ENCODE results near the gene ZNF716. TPM values are rescaled to one million over a fixed set of nuclear protein-coding genes. Genes with fewer than 3 reads are reported as not detected.

ZNF716 gene
- total and polyA plus RNA-seq, 2 donors from 2014 or later, result not detected

GRCh38 chr7:57424515-57425238, 25.3 kb upstream of the ZNF716 start:
- FAIRE-seq (no peak), DNase-seq (no peak)
- intact Hi-C loops (cut with DNase I), result no loop called here
- H3K27me3 ChIP-seq (ENCODE audit: control insufficient read depth, insufficient read depth, low read length), result no peaks in the 10 kb centered on the region
- H3K27ac ChIP-seq (ENCODE audit: low read depth in 2 of 2, low read length in 2 of 2), result no peak overlapping the region
- no peak overlapping the region for H3K4me3 ChIP-seq (ENCODE audit: low read length in 3 of 3)
- TF ChIP-seq CTCF (IDR thresholded peaks at IDR 0.05; ENCODE audit: borderline replicate concordance, extremely low read depth, insufficient read depth), result no peak
- H3K4me1 ChIP-seq (ENCODE audit: control insufficient read depth in 2 of 3, insufficient read depth in 2 of 3, low read depth in 1 of 3, low read length in 3 of 3), result no peaks in the 10 kb centered on the region
- H3K9me3 ChIP-seq (ENCODE audit: control insufficient read depth in 2 of 3, insufficient read depth in 1 of 3, low read length in 3 of 3), result no peaks in the 10 kb centered on the region
- H3K36me3 ChIP-seq (ENCODE audit: control insufficient read depth in 2 of 3, insufficient read depth in 3 of 3, low read length in 3 of 3), result no peaks in the 10 kb centered on the region
- H3K9ac ChIP-seq (ENCODE audit: low read length in 3 of 3), result no peak overlapping the region

GRCh38 chr7:57425239-57425944, 24.6 kb upstream of the ZNF716 start:
- Histone ChIP-seq H3K27me3 (ENCODE audit: control insufficient read depth, insufficient read depth, low read length) (no peaks in the 10 kb centered on the region), H3K9ac (ENCODE audit: low read length in 3 of 3) (no peak overlapping the region), H3K4me3 (ENCODE audit: low read length in 3 of 3) (no peak overlapping the region), H3K4me1 (ENCODE audit: control insufficient read depth in 2 of 3, insufficient read depth in 2 of 3, low read depth in 1 of 3, low read length in 3 of 3) (no peaks in the 10 kb centered on the region), H3K9me3 (ENCODE audit: control insufficient read depth in 2 of 3, insufficient read depth in 1 of 3, low read length in 3 of 3) (no peaks in the 10 kb centered on the region), H3K36me3 (ENCODE audit: control insufficient read depth in 2 of 3, insufficient read depth in 3 of 3, low read length in 3 of 3) (no peaks in the 10 kb centered on the region), H3K27ac (ENCODE audit: low read depth in 2 of 2, low read length in 2 of 2) (no peak overlapping the region)
- no peak for FAIRE-seq
- intact Hi-C loops (cut with DNase I), result no loop called here
- TF ChIP-seq CTCF (IDR thresholded peaks at IDR 0.05; ENCODE audit: borderline replicate concordance, extremely low read depth, insufficient read depth), result no peak
- DNase-seq, result no peak

GRCh38 chr7:57425969-57426628, 23.9 kb upstream of the ZNF716 start:
- H3K27me3 ChIP-seq (ENCODE audit: control insufficient read depth, insufficient read depth, low read length), result no peaks in the 10 kb centered on the region
- H3K36me3 ChIP-seq (ENCODE audit: control insufficient read depth in 2 of 3, insufficient read depth in 3 of 3, low read length in 3 of 3), result no peaks in the 10 kb centered on the region
- no peak for TF ChIP-seq CTCF (IDR thresholded peaks at IDR 0.05; ENCODE audit: borderline replicate concordance, extremely low read depth, insufficient read depth)
- FAIRE-seq (no peak), DNase-seq (no peak)
- no peaks in the 10 kb centered on the region for H3K9me3 ChIP-seq (ENCODE audit: control insufficient read depth in 2 of 3, insufficient read depth in 1 of 3, low read length in 3 of 3)
- H3K27ac ChIP-seq (ENCODE audit: low read depth in 2 of 2, low read length in 2 of 2), result no peak overlapping the region
- H3K4me3 ChIP-seq (ENCODE audit: low read length in 3 of 3), result no peak overlapping the region
- intact Hi-C loops (cut with DNase I), result no loop called here
- H3K4me1 ChIP-seq (ENCODE audit: control insufficient read depth in 2 of 3, insufficient read depth in 2 of 3, low read depth in 1 of 3, low read length in 3 of 3), result no peaks in the 10 kb centered on the region
- no peak overlapping the region for H3K9ac ChIP-seq (ENCODE audit: low read length in 3 of 3)
